Esophagus muscularis mucosa (tissue), 4 donors: ENCODE data around the gene FAR2.

Experiments
- EP300 ChIP-seq: sonication (generic); formaldehyde crosslinking; IDR thresholded peaks from one replicate; pipeline ENCODE4 v1.6.1; 2017; ENCODE audit warnings: antibody characterized with exemption
- POLR2A ChIP-seq: fragments of 450-650 bp; IDR thresholded peaks from one replicate; pipeline ENCODE4 v1.6.1; 2017; ENCODE audit warnings: antibody characterized with exemption, moderate library complexity, mild to moderate bottlenecking, low read depth
- TF ChIP-seq, protein P1 (sequence below), 3 experiments: fragments of 200-600 bp in 2 of 3; fragments of 450-650 bp in 1 of 3; sonication (generic) in 2 of 3; IDR thresholded peaks; one replicate each; pipeline ENCODE4 v1.5.1; 2017 to 2019; ENCODE audit warnings: antibody characterized with exemption in 3 of 3, mild to moderate bottlenecking in 2 of 3, moderate library complexity in 1 of 3

DNA sequence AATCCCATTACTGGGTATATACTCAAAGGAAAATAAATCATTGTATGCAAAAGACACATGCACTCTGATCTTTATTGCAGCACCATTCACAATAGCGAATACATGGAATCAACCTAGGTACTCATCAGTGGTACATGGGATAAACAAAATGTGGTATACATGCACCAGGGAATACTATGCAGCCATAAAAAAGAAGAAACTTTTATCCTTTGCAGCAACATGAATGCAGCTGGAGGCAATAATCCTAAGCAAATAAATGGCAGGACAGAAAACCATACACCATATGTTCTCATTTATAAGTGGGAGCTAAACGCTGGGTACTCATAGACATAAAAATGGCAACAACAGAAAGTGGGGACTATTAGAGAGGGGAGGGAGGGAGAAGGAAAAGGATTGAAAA lies 216.0 kb downstream of the FAR2 start:
- TF ChIP-seq, protein P1, sequence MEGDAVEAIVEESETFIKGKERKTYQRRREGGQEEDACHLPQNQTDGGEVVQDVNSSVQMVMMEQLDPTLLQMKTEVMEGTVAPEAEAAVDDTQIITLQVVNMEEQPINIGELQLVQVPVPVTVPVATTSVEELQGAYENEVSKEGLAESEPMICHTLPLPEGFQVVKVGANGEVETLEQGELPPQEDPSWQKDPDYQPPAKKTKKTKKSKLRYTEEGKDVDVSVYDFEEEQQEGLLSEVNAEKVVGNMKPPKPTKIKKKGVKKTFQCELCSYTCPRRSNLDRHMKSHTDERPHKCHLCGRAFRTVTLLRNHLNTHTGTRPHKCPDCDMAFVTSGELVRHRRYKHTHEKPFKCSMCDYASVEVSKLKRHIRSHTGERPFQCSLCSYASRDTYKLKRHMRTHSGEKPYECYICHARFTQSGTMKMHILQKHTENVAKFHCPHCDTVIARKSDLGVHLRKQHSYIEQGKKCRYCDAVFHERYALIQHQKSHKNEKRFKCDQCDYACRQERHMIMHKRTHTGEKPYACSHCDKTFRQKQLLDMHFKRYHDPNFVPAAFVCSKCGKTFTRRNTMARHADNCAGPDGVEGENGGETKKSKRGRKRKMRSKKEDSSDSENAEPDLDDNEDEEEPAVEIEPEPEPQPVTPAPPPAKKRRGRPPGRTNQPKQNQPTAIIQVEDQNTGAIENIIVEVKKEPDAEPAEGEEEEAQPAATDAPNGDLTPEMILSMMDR (IDR thresholded peaks at IDR 0.05), result no peak
- TF ChIP-seq POLR2A (no peak), EP300 (no peak)
